Astrocyte of the cerebellum (primary cell): ENCODE measurements around the gene ATG9B.

Experiments
- DNase-seq: peaks from one replicate; pipeline ENCODE4 v3.0.0-alpha.2; 2011; ENCODE audit warnings: low read depth
- H3K4me3 ChIP-seq: 2 replicates; pipeline ENCODE4 v1.5.1; 2011; ENCODE audit warnings: mild to moderate bottlenecking, low read depth, low read length, moderate library complexity
- in situ Hi-C: cut with HindIII; loops from 2 replicates; pipeline ENCODE4 v1.10.0; 2017; ENCODE audit warnings: low sequenced_read_pairs
- TF ChIP-seq, protein P1 (sequence below): IDR thresholded peaks from 2 replicates; pipeline ENCODE4 v1.5.1; 2012; ENCODE audit warnings: low read length, low read depth, moderate library complexity, mild to moderate bottlenecking; ENCODE audit errors: missing control alignments

Gene ATG9B

DNA sequence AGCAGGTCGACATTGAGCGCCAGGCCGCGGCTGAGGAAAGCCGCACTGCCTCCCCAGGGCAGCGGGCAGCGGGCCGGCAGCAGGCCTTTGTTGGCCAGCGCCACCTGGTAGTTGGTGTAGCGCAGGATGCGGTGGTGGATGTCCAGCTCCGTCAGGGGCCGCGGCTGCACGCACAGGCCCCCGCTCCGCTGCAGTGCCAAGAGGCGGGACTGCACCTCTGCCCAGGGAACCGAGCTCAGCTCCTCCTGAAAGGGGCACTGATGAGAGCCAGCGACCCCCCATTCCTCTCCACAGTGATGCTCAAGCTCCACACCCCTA lies 5.2 kb downstream of the ATG9B start:
- no peak for DNase-seq
- TF ChIP-seq, protein P1, sequence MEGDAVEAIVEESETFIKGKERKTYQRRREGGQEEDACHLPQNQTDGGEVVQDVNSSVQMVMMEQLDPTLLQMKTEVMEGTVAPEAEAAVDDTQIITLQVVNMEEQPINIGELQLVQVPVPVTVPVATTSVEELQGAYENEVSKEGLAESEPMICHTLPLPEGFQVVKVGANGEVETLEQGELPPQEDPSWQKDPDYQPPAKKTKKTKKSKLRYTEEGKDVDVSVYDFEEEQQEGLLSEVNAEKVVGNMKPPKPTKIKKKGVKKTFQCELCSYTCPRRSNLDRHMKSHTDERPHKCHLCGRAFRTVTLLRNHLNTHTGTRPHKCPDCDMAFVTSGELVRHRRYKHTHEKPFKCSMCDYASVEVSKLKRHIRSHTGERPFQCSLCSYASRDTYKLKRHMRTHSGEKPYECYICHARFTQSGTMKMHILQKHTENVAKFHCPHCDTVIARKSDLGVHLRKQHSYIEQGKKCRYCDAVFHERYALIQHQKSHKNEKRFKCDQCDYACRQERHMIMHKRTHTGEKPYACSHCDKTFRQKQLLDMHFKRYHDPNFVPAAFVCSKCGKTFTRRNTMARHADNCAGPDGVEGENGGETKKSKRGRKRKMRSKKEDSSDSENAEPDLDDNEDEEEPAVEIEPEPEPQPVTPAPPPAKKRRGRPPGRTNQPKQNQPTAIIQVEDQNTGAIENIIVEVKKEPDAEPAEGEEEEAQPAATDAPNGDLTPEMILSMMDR: no peak
- no peak overlapping the region for H3K4me3 ChIP-seq
- in situ Hi-C loops: no loop called here

DNA sequence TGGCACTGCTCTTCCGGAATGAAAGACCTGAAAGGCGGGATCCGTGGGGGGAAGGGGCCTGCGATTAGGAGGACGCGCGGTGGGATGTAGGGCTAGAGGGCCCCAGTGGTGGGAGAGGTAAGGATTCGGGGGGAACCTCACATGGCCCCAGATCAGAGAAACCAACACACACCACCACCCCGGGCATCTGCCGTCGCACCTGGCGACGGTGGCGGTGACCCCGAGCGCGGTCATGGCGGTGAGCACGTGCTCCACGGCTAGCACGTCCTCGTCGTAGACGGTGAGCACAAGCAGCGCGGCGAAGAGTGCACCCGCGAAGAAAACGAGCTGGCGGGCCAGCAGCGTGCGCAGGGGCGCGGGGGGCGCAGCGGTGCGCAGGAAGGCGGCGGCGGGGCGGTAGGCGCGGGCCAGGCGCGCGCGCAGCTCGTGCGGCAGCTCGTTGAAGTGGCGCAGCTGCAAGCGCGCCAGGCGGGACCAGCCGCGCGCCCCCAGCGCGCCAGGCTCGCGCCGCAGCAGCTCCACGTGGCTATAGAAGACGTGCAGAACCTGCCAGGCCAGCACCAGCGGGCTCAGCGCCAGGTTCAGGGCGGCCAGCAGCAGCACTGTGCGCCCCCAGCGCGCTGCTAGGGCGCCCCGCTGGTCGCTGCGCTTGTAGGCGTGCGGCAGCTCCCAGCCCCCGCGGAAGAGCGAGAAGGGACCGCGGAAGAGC lies 5.7 kb downstream of the ATG9B start:
- no peak for DNase-seq
- in situ Hi-C loops: no loop called here
- TF ChIP-seq, protein P1: no peak
- H3K4me3 ChIP-seq: no peak overlapping the region

DNA sequence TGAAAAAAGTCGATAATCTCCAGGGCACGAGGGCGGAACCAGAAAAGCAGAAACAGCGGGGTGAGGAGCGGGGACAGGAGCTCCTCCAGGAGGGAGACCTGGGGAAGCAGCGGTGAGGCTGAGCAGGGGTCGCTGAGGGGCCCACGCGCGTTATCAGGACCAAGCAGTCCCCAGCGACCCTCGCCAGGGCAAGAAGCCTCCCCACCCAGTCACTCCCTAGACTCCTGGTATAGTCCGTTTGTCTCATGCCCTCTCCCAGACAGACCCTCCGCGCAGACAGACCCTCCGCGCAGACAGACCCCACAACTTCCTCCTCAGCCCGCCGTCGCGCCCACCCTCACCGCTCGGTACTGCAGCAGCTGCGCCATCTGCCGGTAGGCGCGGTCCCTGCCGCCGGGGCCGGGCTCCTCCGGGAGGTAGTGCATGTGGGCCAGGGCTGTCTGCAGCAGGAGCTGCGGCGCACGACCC lies 6.3 kb downstream of the ATG9B start:
- no peak for DNase-seq
- TF ChIP-seq, protein P1: peak; percentile 96
- H3K4me3 ChIP-seq: no peak overlapping the region
- in situ Hi-C loops: no loop called here

DNA sequence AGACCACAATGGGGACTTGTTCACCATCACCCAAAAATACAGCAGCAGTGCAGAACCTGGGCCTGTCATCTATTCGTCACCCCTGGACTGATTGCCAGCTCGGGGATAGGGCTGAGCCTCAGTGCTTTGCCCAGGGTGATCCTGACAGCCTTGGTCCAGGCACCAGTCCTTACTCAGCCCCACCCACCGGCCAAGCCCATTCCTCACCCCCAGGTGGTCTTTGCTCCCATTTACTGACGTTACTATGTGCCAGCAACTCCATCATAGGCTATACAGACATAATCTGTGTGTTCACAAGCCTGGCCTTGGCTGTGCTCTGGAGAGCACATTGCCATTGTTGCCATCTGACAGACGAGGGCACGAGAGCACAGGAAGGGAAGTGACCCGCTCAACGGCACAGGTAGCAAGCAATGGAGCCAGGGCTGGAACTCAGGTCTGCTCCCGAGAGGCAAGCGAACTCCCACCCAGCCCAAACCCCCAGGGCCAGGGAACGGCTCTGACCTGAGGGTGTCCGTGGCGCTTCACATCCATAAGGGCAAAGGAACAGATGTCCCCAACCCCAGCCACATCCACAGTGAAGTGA lies 6.8 kb downstream of the ATG9B start:
- no peak overlapping the region for H3K4me3 ChIP-seq
- in situ Hi-C loops: no loop called here
- DNase-seq: no peak
- TF ChIP-seq, protein P1: no peak

DNA sequence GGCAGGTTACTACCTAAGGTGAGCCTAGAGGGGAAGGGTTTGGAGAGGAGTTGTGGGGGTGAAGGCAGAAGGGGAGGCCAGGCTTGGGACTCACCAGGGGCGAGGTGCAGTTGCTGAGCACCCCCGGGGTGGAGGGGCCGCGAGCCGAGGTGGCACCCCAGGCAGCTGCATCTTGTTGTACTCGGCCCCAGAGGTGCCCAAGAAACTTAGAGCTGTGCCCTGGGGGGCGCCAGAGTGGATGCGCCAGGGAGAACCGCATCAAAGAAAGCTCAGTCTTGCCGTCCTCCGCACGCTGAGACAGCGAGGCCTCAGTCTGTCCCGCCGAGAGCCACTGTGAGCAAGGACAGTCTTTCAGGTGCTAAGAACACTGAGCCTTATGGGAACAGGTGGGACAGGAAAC lies 7.4 kb downstream of the ATG9B start:
- no peak for DNase-seq
- TF ChIP-seq, protein P1: no peak
- no peak overlapping the region for H3K4me3 ChIP-seq
- in situ Hi-C loops: no loop called here

DNA sequence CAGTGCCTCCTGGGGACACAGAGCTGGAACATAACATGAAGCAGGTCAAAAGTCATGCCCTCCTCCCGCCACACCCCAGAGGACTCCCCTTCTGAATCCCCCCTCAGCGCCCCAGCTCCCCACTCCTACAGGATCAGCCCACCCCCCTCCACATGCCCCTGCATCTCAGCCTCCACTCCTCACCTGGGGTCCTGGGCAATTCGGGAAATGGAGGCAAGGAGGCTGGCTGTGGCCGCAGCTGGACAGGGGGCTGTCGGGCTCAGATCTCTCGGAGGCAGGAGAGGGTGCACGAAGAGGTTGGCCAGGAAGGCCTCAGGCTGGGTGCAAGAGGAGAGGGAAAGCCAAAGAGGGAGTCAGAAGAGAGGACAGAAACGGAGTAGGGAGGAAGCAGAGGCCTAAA lies 7.8 kb downstream of the ATG9B start:
- in situ Hi-C loops: no loop called here
- TF ChIP-seq, protein P1: no peak
- DNase-seq: no peak
- H3K4me3 ChIP-seq: no peak overlapping the region
